Activated CD4-positive, alpha-beta T cell treated with anti-CD3 and anti-CD28 coated beads, Interleukin-2, amount 50 U/mL, for 4 hours (primary cell): ENCODE data around the gene CUL3.
"Not testable (repeated sequence)": the region's sequence is repeated elsewhere in the genome, so short reads cannot be mapped to it uniquely, and the experiment has no call there.

Experiments
- DNase-seq, 2 experiments: peaks; one replicate each; pipeline ENCODE4 v3.0.0-alpha.2; 2020

Gene CUL3

DNA sequence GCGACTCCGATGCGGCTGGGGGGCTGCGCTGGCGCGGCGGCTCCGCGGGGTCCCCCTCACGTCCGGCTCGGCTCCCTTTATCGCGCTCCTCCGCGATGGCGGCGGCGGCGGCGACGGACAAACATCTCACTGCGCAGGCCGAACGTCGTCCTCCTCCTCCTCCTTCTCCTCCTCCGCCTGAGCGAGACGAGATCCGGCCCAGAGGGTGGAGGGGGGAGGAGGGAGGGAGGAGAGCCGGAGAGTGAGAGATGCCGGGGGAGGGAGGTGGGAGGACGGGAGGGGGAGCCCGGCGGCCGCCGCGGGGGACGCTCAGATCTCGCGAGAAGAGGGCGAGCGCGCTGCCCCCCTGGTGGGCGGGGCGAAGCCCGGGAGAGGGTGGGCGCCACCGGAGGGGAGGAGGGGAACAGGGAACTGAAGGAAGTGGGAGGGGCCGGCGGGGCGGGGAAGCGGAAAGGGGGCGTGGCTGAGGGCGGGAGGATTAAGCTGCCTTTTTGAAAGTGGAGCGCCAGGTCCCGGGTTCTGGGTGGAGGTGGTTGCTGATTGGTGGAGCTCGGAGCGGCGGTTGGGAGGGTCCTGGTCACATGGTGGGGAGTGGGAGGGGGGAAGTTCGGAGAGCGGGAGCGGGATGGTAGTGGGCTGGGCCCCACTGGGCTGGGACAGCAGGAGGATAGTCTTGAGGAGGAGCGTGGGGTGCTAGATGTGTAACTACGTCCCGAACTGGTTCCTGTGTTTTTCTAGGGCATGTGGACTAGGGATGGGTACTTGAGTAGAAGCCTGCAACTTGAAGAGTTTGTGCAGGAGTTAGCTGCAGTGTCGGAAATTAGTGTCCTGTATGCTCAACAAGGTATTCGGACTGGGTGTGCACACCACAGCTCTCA, at the start of gene CUL3:
Gene CUL3 (minus strand): TSS at position 153 of the 878 bp plus-strand sequence. CDS start 354 bp downstream, outside the sequence.
- peak; percentile 99 to 100 for DNase-seq

DNA sequence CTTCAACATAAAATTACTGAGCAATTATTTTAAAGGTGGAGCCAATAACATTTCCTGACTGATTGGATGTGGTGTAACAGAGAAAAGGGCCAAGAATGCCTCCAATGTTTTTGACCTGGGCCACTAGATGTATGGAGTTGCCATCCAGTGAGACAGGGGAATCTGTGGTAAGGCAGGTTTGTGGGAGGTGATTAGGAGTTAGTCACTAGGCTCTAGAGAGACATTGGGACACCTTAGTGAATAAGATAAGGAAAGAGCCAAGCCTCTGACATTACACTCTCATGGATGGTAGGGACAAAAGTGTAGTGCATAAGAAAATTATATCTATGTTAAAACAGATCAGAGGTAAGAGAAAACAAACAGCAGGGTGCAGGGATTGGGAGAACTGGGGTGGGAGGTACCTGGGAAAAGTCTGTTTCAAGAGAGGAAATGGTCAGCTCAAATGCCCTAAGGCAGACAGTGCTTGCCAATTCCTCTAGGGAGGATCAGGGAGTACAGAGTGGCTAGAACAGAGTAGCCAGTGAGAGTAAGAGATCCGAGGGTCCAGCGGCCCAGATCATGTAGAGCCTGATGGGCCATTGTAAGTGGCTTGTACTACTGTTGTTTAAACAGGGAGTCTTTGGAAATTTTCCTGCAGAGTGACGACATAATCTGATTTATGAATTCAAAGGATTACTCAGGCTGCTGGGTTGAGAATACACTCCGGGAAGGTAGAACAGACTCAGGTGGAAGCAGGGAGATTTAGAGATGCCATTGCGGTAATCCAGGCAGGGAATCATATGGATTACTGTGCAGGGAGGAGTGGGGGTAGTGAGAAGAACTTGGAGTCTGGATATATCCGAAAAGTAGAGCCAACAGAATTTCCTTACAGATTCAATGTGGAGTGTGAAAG, 45.7 kb upstream of the CUL3 start:
- no peak for DNase-seq

DNA sequence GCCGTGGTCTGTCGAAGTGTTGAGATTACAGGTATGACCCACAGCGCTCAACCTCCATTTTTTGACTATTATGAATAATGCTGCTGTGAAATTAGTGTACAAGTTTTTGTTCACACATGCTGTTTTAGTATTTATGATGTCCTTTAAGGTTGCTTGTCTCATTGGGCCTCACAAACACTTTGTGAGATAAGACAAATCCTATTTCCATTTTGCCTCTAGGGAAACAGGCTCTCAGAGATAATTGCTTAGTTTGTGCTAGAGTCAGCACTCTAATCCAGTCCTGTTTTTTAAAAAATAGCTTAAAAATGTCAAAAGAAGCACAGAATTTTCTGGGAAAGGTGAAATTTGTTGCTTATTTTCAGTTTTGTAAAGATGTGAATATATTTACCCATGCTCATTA, 43.3 kb upstream of the CUL3 start:
- no peak for DNase-seq

- DNase-seq, result no peak
Measured at GRCh38 chr2:224626735-224627134, 41.6 kb upstream of the CUL3 start.

DNA sequence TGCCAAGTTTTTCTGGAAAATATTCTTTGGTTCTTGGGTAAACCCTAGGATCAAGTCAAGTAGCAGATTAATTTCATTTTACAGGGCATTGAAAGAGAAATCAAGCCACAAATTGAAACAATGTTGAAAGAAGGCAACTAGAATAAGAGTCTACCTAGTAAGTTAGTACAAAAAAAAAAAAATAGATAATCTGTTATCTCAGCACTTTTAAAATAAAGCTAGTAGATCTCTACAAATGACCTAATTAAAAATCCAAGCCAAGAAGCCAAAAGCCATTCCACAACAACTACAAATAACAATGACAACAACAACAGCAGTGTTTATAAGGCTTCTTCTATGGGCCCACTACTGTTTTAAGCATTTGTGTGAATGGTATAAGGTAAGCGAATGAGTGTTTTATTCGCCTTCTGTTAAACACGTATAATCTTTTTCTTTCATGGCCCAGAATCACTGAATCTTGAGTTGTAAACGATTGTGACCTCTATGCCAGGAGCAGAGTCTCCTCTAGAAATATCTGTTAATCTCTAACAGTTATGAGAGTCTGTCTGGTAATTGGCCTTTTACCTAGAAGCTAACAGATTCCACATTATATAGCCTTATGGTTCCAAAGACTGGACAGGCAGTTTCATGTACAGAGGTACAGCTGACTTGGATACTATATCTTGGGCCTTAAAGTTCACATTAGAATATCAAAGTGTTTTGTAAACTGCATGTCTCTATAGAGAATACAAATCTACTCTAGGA, 28.6 kb upstream of the CUL3 start:
- no peak for DNase-seq

DNA sequence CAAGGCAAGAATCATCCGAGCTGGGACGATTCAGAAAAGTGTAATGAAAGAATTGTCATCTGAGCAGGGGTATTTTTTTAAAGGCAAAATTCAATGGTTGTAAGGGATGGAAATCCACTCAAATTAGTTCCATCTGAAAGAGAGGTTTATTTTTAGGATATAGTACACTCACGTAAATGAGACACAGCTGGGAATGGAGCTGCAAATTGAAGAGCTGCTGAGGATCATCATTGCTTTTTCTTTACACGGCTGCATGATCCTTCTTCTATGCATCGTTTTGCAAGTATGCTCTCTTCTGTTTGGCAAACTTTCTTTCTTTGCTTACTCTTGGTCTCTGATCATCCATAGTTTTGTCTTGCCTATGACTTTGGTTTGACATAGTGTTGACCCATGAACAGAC, 27.4 kb upstream of the CUL3 start:
- no peak for DNase-seq

GRCh38 chr2:224611938-224612337, 26.8 kb upstream of the CUL3 start:
- no peak for DNase-seq

DNA sequence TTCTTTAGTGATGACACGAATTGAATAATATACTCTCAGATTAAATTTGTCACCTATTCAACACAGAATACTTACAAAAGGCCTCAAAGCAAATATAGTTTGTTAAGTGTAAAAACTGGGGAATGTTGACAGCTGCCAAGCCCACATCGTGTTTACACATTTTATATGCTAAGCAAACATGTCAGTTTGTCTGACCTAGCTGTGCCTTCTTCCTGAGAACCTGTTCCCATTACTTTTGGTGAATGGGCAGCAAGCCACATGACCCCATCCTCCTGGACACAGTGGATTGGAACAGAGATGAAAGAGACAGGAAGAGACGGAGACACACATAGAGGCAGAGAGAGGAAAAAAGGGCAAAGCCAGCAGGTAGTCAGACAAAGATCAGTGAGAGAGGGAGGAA, 22.9 kb upstream of the CUL3 start:
- no peak for DNase-seq

GRCh38 chr2:224603746-224604500, 18.8 kb upstream of the CUL3 start:
- DNase-seq, result not testable (repeated sequence)

DNA sequence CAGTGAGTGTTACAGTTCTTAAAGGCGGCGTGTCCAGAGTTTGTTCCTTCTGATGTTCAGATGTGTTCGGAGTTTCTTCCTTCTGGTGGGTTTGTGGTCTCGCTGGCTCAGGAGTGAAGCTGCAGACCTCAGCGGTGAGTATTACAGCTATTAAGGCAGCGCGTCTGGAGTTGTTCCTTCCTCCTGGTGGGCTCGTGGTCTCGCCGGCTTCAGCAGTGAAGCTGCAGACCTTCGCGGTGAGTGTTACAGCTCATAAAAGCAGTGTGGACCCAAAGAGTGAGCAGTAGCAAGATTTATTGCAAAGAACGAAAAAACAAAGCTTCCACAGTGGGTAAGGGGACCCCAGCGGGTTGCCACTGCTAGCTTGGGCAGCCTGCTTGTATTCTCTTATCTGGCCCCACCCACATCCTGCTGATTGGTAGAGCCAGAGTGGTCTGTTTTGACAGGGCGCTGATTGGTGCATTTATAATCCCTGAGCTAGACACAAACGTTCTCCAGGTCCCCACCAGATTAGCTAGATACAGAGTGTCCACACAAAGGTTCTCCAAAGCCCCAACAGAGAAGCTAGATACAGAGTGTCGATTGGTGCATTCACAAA, 17.7 kb upstream of the CUL3 start:
- DNase-seq, result not testable (repeated sequence)

- DNase-seq, result no peak
Measured at GRCh38 chr2:224601923-224602322, 16.8 kb upstream of the CUL3 start.

GRCh38 chr2:224598678-224599077, 13.5 kb upstream of the CUL3 start:
- no peak for DNase-seq

DNA sequence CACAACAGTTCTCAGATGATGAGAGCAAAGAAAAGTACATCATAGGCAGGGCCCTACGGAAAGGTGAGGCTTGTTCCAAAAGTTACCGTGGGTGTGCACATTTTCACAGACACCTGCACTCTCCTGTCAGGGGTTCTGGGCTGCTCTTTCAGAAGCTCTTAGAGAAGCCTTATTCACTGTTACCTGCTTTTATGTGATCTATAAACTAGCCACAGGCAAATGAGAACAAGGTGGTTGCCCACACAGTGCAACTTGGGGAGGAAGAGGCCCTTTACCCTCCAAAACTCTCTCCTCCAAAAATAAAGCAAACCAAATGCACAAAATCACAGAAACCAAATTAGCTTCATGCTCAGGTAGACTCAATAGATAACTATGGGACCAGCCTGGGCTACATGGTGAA, 11.1 kb upstream of the CUL3 start:
- no peak for DNase-seq

DNA sequence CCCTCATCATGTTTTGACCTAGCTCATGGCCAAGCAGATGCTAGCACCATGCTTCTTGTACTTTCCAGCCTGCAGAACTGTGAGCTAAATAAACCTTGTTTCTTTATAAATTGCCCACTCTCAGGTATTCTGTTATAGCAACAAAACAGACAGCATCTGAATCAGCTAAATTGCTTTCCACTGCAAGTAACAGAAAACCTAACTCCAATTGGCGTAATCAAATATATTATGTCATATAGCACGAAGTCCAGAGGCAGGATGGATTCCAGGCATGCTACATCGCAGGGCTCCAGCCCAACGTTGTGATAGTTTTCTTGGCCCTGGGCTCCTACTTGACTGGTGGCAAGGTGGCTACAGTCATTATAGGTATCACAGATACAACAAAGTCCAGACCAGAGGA, 10.4 kb upstream of the CUL3 start:
- no peak for DNase-seq

GRCh38 chr2:224594840-224595239, 9.7 kb upstream of the CUL3 start:
- DNase-seq, result no peak

DNA sequence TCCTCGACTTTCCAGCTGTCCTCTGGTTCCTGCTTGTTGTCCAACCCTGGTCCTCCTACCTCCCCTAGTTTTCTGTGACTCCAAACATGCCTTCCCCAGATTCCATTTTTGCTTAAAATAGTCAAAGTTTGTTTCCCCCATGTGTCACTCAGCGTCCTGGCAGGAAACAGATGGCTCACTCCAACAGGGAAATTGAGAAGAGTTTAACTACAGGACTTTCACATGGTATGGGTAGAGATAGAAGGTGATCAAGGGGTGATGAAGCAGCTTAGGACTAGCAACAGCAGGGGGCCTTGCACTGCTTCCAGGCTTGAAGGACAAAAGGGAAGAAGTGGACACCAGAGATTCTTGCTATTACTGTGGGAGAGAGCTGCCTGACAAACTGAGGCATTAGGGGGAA, 6.1 kb upstream of the CUL3 start:
- DNase-seq, result no peak

DNA sequence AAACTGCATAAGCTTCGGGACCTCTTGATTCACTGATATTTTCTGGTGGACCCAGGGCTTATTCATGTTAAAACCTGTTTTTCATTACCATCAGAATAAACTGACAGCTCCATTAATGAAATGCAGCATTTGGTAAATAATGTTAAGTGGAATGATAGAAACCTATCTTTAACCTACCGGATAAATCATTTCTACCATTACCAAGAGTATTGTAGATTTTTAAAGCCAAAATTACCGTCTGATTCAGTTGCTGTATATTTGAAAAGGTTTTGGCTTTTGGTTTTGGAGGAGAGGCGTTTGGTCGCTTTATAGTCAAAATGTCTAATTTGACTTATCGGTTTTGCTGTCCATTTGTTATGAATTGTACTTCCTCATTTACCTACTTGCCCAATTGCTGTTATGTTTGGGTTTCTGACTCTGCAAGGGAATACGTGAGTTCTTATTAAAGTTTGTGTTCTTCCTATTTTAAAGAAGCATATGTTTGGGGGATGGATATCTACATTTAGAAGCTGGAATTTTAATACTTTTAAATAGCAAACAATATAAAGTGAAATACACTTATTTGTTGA, 1.0 kb upstream of the CUL3 start:
- no peak for DNase-seq

- DNase-seq, result peak; percentile 40 to 43
Measured at GRCh38 chr2:224584785-224585210, 365 bp downstream of the CUL3 start.

- peak; percentile 9 to 24 for DNase-seq
Measured at GRCh38 chr2:224584111-224584784, 915 bp downstream of the CUL3 start.

GRCh38 chr2:224583033-224583432, 2.1 kb downstream of the CUL3 start:
- not testable (repeated sequence) for DNase-seq

DNA sequence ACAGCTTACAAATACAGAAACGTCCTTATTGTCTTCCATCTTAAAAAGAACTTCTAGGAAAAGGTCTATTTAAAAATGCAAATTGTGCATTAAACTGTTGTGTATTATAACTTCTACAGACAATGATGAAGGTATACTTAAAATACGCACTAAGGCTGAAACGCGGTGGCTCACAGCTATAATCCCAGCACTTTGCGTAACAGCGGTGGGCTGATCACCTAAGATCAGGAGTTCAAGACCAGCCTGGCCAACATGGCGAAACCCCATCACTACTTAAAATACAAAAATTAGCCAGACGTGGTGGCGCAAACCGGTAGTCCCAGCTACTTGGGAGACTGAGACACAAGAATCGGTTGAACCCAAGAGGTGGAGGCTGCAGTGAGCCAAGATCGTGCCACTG, 4.9 kb downstream of the CUL3 start:
- DNase-seq, result no peak
